HFF-Myc (cell line): ENCODE data around the gene VNN1.

ENCODE experiments used
- DNase-seq: peaks from one replicate; pipeline ENCODE4 v3.0.0-alpha.2; 2011; ENCODE audit warnings: low read depth; ENCODE audit errors: extremely low read depth
- H3K4me3 ChIP-seq: replicated peaks from 2 replicates; pipeline ENCODE4 v1.5.1; 2011; ENCODE audit warnings: low read depth, mild to moderate bottlenecking, control low read depth, low read length
- CTCF ChIP-seq: IDR thresholded peaks from 2 replicates; pipeline ENCODE4 v1.5.1; 2012; ENCODE audit warnings: mild to moderate bottlenecking, low read depth, low read length, control low read depth; ENCODE audit errors: missing control alignments

Gene VNN1

GRCh38 chr6:132666118-132666517 lies 47.7 kb downstream of the VNN1 start:
- H3K4me3 ChIP-seq: no peak overlapping the region
- DNase-seq: no peak
- no peak for TF ChIP-seq CTCF

GRCh38 chr6:132664309-132665034 lies 49.4 kb downstream of the VNN1 start:
- no peak for TF ChIP-seq CTCF
- DNase-seq: no peak
- no peak overlapping the region for H3K4me3 ChIP-seq

- no peak for TF ChIP-seq CTCF
- no peak for DNase-seq
- H3K4me3 ChIP-seq: no peak overlapping the region
These were observed 50.2 kb downstream of the VNN1 start for GRCh38 chr6:132663661-132664060.

- no peak overlapping the region for H3K4me3 ChIP-seq
- no peak for DNase-seq
- no peak for TF ChIP-seq CTCF
These were observed 51.9 kb downstream of the VNN1 start for GRCh38 chr6:132661906-132662305.

GRCh38 chr6:132659082-132659481 lies 54.8 kb downstream of the VNN1 start, which contains the start of gene TAAR1:
TSS of gene TAAR1 (minus strand) at chr6:132659182. CDS start at chr6:132646003, 13,179 bp downstream.
- no peak for TF ChIP-seq CTCF

GRCh38 chr6:132651062-132651461 lies 62.8 kb downstream of the VNN1 start:
- no peak for TF ChIP-seq CTCF
- DNase-seq: no peak
- H3K4me3 ChIP-seq: no peak overlapping the region

More at GRCh38 chr6:132659082-132659481, 54.8 kb downstream of the VNN1 start, which contains the start of gene TAAR1:
- no peak within 1 kb of the TSS for H3K4me3 ChIP-seq
- no peak for DNase-seq
